Fibroblast of lung (primary cell): ENCODE data around the gene SRPK2.

ENCODE experiments used
- EZH2 ChIP-seq: IDR thresholded peaks from 2 replicates; pipeline ENCODE4 v1.5.1; 2012; ENCODE audit warnings: low read length, control low read depth, mild to moderate bottlenecking; ENCODE audit errors: missing control alignments
- TF ChIP-seq, protein P1 (sequence below), 2 donors: IDR thresholded peaks in 1 of 2; conservative IDR thresholded peaks in 1 of 2; 1 replicate in 1 of 2; 2 replicates in 1 of 2; pipeline ENCODE4 v1.5.1; 2011 to 2012; ENCODE audit warnings: low read length in 2 of 2, control low read depth in 1 of 2, inconsistent platforms in 1 of 2, low read depth in 1 of 2, mild to moderate bottlenecking in 1 of 2

DNA sequence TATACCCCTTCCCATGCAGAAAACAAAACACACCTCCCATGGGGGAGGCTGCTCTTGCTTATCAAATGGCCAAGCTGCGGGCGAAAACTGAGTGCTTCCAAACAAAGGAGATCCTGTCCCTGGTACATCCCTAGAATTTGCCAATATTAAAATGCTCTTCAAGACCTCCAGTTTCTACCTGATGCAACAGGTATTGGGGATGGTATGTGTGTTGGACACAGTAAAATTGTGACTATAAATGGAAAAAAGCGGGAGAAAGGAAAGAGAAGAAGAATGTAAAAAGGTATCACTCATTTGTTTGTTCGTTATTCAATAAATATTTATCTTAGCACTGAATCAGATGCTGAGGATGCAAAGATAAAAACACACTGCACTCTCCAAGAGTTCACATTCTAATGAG lies 250.8 kb downstream of the SRPK2 start:
- TF ChIP-seq, protein P1, sequence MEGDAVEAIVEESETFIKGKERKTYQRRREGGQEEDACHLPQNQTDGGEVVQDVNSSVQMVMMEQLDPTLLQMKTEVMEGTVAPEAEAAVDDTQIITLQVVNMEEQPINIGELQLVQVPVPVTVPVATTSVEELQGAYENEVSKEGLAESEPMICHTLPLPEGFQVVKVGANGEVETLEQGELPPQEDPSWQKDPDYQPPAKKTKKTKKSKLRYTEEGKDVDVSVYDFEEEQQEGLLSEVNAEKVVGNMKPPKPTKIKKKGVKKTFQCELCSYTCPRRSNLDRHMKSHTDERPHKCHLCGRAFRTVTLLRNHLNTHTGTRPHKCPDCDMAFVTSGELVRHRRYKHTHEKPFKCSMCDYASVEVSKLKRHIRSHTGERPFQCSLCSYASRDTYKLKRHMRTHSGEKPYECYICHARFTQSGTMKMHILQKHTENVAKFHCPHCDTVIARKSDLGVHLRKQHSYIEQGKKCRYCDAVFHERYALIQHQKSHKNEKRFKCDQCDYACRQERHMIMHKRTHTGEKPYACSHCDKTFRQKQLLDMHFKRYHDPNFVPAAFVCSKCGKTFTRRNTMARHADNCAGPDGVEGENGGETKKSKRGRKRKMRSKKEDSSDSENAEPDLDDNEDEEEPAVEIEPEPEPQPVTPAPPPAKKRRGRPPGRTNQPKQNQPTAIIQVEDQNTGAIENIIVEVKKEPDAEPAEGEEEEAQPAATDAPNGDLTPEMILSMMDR (conservative IDR thresholded peaks at IDR 0.05 in 1 of 2, IDR thresholded peaks at IDR 0.05 in 1 of 2; ENCODE audit: low read depth in 1 of 2, low read length in 2 of 2), result no peak
- no peak for TF ChIP-seq EZH2
